Measurements from ENCODE around the gene ARHGDIB.

Gene ARHGDIB

GRCh38 chr12:14956905-14957304 lies 4.5 kb downstream of the ARHGDIB start:
- no peak for DNase-seq (ENCODE audit: low read depth in 3 of 3)

GRCh38 chr12:14956024-14956891 lies 5.1 kb downstream of the ARHGDIB start:
- DNase-seq (ENCODE audit: low read depth in 3 of 3) = no peak

DNA sequence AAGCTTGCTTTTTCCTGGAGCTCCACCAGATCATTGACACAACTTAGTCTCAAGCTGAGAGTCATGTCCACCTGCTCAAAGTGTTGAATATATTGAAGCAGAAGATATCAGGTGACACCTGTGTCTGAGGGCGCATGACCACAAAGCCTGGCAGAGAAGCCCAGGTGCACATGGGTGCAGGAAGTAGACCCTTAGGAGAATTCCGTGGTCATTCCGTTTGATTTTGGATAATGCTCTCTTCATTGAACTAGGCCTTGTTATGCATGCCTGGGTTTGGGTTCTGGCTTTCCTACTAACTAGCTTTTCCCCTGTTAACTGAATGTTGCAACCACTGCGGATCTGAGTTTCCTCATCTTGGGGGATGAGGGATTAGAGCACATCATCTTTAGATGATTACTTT lies 7.1 kb downstream of the ARHGDIB start:
- DNase-seq (ENCODE audit: low read depth in 3 of 3) = no peak

DNA sequence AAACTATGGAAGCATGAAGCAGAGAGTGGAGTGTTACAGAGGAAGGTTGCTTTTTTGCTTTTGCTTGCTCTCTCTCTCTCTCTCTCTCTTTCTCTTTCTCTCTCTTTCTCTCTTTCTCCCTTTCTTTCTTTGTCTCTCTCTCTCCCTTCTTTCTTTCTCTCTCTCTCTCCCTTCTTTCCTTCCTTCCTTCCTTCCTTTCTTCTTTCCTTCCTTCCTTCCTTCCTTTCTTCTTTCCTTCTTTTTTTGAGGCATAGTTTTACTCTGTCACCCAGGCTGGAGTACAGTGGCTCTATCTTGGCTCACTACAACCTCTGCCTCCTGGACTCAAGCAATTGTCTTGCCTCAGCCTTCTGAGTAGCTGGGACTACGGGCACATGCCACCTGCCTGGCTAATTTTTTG lies 7.6 kb downstream of the ARHGDIB start:
- DNase-seq (ENCODE audit: low read depth in 3 of 3) = no peak

GRCh38 chr12:14952299-14952921 lies 9.0 kb downstream of the ARHGDIB start:
- DNase-seq (ENCODE audit: low read depth in 3 of 3) = no peak

DNA sequence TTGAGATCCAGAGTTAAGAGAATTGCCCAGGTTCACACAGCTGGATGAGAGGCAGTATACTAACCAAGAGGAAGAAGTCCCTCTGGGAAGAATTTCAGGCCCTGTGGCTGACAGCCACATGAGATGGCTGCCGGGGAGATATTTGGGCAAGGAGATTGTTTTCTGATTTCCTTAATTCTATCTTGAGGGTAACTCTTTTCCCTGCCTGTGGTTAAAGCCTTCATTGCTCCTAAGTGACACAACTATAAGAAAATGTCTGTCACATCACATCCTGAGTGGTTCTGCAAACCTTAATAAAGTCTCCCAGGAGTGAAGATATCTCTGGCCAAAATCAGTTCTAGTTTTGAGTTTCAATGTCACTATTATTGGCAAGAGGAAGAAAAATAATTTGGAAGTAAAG lies 9.6 kb downstream of the ARHGDIB start:
- DNase-seq (ENCODE audit: low read depth in 3 of 3) = no peak

DNA sequence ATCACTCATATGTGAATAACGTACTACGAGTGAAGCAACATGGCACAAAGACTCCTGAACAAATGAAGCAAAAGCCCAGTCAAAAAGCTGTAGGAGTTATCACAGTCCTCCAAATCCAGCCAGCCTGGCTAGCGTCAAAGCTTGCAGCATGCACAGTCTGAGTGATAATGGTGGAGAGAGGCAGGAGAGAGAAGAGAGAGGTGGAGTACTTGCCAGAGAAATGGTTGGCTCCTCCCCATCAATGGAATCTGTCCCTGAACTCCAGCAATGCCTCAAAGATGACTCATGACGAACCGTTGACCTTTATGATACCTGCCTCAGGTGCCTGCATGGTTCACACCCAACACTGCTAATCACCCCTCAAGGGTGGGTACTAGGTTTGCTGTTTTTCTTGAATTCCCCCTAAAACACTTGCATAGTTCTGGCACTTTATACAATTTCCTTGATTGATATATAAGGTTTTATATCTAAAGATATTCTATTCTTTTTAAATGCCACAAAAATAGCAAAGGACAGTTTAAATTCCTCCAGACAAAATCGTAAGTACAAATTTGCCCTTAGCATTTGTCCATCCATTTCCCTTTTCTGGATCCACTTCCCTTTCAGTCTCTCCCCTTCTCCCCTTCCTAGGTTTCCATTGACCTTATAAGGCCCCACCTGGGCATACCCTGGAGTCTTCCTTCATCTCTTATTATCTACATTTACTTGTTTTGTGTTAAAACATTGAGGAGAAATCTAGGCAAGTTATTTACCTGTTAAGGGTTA lies 10.2 kb downstream of the ARHGDIB start:
- DNase-seq (ENCODE audit: low read depth in 3 of 3) = no peak

DNA sequence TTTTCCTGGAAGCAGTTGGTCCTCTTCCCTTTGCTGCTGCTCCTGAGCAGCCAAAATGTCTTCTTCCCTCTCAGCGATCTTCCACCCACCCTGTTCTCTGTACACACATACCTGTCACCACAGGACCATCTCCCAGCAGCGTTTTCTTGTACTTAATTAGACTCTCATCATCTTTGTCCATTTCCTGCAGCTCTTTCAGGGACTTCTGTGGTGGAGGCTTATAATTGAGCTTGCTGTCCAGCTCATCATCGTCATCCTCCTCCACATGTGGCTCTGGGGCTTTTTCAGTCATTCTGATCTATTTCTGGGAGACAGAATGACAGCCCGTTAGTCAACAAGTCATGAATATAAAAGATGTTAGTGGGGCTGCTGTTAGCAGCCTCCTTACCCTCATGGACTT lies 11.0 kb downstream of the ARHGDIB start:
- DNase-seq (ENCODE audit: low read depth in 3 of 3) = no peak

- DNase-seq (ENCODE audit: low read depth in 3 of 3) = no peak
Measured at GRCh38 chr12:14949631-14950030, 11.8 kb downstream of the ARHGDIB start.

DNA sequence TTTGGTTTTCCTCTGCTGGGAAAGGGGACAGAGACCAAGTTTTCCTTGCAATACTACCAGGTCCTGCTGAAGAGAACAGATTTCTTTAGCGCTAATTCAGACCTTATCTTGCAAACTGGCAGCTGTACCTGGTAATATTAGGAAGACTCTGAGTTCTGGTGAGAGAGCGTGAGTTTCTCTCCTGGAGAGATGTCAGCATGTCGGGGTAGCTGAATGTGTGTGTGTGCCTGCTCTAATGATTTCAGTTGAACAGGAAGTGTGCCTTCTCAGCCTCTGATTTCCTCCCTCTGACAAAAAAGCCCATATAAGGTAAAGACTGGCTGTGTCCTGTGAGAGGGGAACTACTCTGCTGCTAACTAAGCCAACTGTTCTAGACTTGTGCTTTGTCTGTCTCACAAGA lies 12.7 kb downstream of the ARHGDIB start:
- DNase-seq (ENCODE audit: low read depth in 3 of 3) = no peak

- DNase-seq (ENCODE audit: low read depth in 3 of 3) = no peak
Measured at GRCh38 chr12:14946861-14947260, 14.5 kb downstream of the ARHGDIB start.

DNA sequence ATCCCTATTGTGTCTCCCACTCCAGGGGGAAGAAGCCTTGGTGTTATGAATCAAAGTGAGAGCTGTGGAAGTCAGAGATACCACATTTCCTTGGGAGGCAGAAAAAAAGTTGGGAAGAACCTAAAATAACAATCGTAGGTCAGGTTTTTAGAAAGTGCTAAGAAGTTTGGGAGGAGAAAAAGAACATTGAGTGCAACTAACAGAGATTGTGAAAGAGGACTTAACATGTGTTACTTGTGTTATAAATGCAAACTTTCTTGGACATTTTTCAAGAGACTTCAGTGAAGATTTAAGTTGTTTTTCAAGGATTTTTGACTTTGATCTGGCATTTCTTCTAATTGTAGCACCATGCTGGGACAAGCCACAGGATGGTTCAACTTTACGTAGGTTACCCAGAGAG lies 15.2 kb downstream of the ARHGDIB start:
- no peak for DNase-seq (ENCODE audit: low read depth in 3 of 3)

DNA sequence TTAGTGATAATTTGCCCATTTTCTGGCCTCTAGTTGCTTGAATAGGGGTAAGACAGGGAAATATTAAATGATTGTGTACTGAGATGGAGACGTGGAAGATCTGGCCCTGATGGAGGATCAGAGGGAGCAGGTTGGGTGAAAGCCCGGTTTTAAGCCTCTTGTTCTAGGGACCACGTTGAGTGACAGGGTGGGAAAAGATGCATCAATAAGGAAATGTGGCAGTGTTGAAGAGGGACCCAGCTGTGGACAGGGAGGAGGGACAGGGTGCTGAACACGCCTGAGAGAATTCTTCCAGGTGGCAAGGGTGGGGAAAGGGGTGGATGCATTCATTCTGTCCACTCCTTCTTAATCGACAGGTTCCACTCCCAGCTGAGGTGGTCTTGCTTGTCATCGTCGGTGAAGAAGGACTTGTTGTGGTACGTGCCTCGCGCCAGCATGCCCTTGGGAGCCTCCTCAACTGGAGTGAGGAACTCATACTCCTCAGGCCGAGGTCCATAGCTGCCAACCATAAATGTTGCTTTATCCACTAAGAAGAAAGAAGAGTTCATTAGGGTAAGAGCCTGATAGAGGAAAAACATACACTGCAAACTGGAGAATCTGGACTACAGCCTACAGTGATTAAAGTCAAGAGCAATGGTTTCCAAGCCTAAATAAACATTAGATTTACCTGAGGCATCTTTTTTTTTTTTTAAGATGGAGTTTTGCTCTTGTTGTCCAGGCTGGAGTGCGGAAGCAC lies 19.0 kb downstream of the ARHGDIB start:
- no peak for DNase-seq (ENCODE audit: low read depth in 3 of 3)

- no peak for DNase-seq (ENCODE audit: low read depth in 3 of 3)
Measured at GRCh38 chr12:14941369-14941768, 20.0 kb downstream of the ARHGDIB start.

- no peak for DNase-seq (ENCODE audit: low read depth in 3 of 3)
Measured at GRCh38 chr12:14938301-14938700, 23.1 kb downstream of the ARHGDIB start, which contains the start of gene ERP27. ERP27 (minus strand) TSS chr12:14938537; CDS start chr12:14938508, 29 bp downstream.

- no peak for DNase-seq (ENCODE audit: low read depth in 3 of 3)
Measured at GRCh38 chr12:14937689-14938088, 23.7 kb downstream of the ARHGDIB start.

- DNase-seq (ENCODE audit: low read depth in 3 of 3) = no peak
Measured at GRCh38 chr12:14937014-14937413, 24.4 kb downstream of the ARHGDIB start.

- DNase-seq (ENCODE audit: low read depth in 3 of 3) = no peak
Measured at GRCh38 chr12:14936224-14936861, 25.1 kb downstream of the ARHGDIB start.

- DNase-seq (ENCODE audit: low read depth in 3 of 3) = no peak
Measured at GRCh38 chr12:14935031-14935430, 26.4 kb downstream of the ARHGDIB start.

DNA sequence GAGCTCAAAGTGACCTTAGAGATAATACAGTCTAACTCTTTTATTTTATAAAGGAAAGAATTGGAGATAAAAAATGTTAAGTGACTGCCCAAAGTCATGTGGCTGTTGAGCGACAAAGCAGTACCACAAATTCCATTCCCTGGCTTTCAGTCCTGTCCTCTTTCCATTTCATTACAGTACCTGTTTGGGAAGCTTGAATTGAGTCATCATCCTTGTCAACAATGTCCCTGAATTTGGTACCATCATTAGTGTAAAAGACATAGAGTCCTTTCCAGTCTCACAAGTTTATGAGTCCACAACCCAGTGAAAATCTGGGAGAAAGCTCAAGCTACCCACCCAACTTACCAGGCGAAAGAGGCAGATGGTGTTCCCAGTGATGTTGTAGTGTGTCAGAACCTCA lies 26.9 kb downstream of the ARHGDIB start:
- DNase-seq (ENCODE audit: low read depth in 3 of 3) = no peak
